Measurements from ENCODE around the gene NINL.

Gene NINL

GRCh38 chr20:25529295-25529951 lies 55.9 kb downstream of the NINL start:
- H3K4me1 ChIP-seq (ENCODE audit: control insufficient read depth, insufficient read depth, low read length): peaks cover 16% of the 10 kb centered on the region
- H3K4me3 ChIP-seq (ENCODE audit: low read depth, low read length): no peak overlapping the region
- no peaks in the 10 kb centered on the region for H3K27me3 ChIP-seq (ENCODE audit: control insufficient read depth, insufficient read depth, low read length)
- peaks cover 17% of the 10 kb centered on the region for H3K36me3 ChIP-seq (ENCODE audit: control insufficient read depth, insufficient read depth, low read length)
- no peak overlapping the region for H3K9ac ChIP-seq (ENCODE audit: low read length)
- H3K9me3 ChIP-seq (ENCODE audit: control insufficient read depth, insufficient read depth, low read depth, low read length): peaks cover 8% of the 10 kb centered on the region
- H3K27ac ChIP-seq (ENCODE audit: low read depth, low read length): no peak overlapping the region

- no peak overlapping the region for H3K27ac ChIP-seq (ENCODE audit: low read depth, low read length)
- no peak overlapping the region for H3K4me3 ChIP-seq (ENCODE audit: low read depth, low read length)
- peaks cover 29% of the 10 kb centered on the region for H3K36me3 ChIP-seq (ENCODE audit: control insufficient read depth, insufficient read depth, low read length)
- peaks cover 8% of the 10 kb centered on the region for H3K9me3 ChIP-seq (ENCODE audit: control insufficient read depth, insufficient read depth, low read depth, low read length)
- H3K27me3 ChIP-seq (ENCODE audit: control insufficient read depth, insufficient read depth, low read length): no peaks in the 10 kb centered on the region
- H3K9ac ChIP-seq (ENCODE audit: low read length): no peak overlapping the region
- H3K4me1 ChIP-seq (ENCODE audit: control insufficient read depth, insufficient read depth, low read length): peaks cover 10% of the 10 kb centered on the region
These were observed 57.4 kb downstream of the NINL start for GRCh38 chr20:25527949-25528348.

- Histone ChIP-seq H3K9me3 (ENCODE audit: control insufficient read depth, insufficient read depth, low read depth, low read length) (peaks cover under 1% of the 10 kb centered on the region), H3K4me3 (ENCODE audit: low read depth, low read length) (no peak overlapping the region), H3K9ac (ENCODE audit: low read length) (no peak overlapping the region), H3K27me3 (ENCODE audit: control insufficient read depth, insufficient read depth, low read length) (no peaks in the 10 kb centered on the region), H3K36me3 (ENCODE audit: control insufficient read depth, insufficient read depth, low read length) (peaks cover 38% of the 10 kb centered on the region), H3K4me1 (ENCODE audit: control insufficient read depth, insufficient read depth, low read length) (no peaks in the 10 kb centered on the region), H3K27ac (ENCODE audit: low read depth, low read length) (no peak overlapping the region)
These were observed 58.9 kb downstream of the NINL start for GRCh38 chr20:25526446-25526845.

GRCh38 chr20:25525867-25526266 lies 59.5 kb downstream of the NINL start:
- no peaks in the 10 kb centered on the region for H3K27me3 ChIP-seq (ENCODE audit: control insufficient read depth, insufficient read depth, low read length)
- H3K36me3 ChIP-seq (ENCODE audit: control insufficient read depth, insufficient read depth, low read length): peaks cover 41% of the 10 kb centered on the region
- H3K9ac ChIP-seq (ENCODE audit: low read length): no peak overlapping the region
- no peaks in the 10 kb centered on the region for H3K9me3 ChIP-seq (ENCODE audit: control insufficient read depth, insufficient read depth, low read depth, low read length)
- H3K27ac ChIP-seq (ENCODE audit: low read depth, low read length): no peak overlapping the region
- no peaks in the 10 kb centered on the region for H3K4me1 ChIP-seq (ENCODE audit: control insufficient read depth, insufficient read depth, low read length)
- no peak overlapping the region for H3K4me3 ChIP-seq (ENCODE audit: low read depth, low read length)

- H3K27me3 ChIP-seq (ENCODE audit: control insufficient read depth, insufficient read depth, low read length): no peaks in the 10 kb centered on the region
- no peak overlapping the region for H3K4me3 ChIP-seq (ENCODE audit: low read depth, low read length)
- H3K9ac ChIP-seq (ENCODE audit: low read length): no peak overlapping the region
- no peaks in the 10 kb centered on the region for H3K4me1 ChIP-seq (ENCODE audit: control insufficient read depth, insufficient read depth, low read length)
- H3K9me3 ChIP-seq (ENCODE audit: control insufficient read depth, insufficient read depth, low read depth, low read length): no peaks in the 10 kb centered on the region
- no peak overlapping the region for H3K27ac ChIP-seq (ENCODE audit: low read depth, low read length)
- H3K36me3 ChIP-seq (ENCODE audit: control insufficient read depth, insufficient read depth, low read length): peaks cover 41% of the 10 kb centered on the region
These were observed 60.0 kb downstream of the NINL start for GRCh38 chr20:25525295-25525694.

- H3K27me3 ChIP-seq (ENCODE audit: control insufficient read depth, insufficient read depth, low read length): no peaks in the 10 kb centered on the region
- no peak overlapping the region for H3K4me3 ChIP-seq (ENCODE audit: low read depth, low read length)
- no peak overlapping the region for H3K27ac ChIP-seq (ENCODE audit: low read depth, low read length)
- no peaks in the 10 kb centered on the region for H3K4me1 ChIP-seq (ENCODE audit: control insufficient read depth, insufficient read depth, low read length)
- peaks cover 11% of the 10 kb centered on the region for H3K9me3 ChIP-seq (ENCODE audit: control insufficient read depth, insufficient read depth, low read depth, low read length)
- peaks cover 58% of the 10 kb centered on the region for H3K36me3 ChIP-seq (ENCODE audit: control insufficient read depth, insufficient read depth, low read length)
- H3K9ac ChIP-seq (ENCODE audit: low read length): no peak overlapping the region
These were observed 63.9 kb downstream of the NINL start for GRCh38 chr20:25521382-25521781.

- Histone ChIP-seq H3K36me3 (ENCODE audit: control insufficient read depth, insufficient read depth, low read length) (peaks cover 66% of the 10 kb centered on the region), H3K27ac (ENCODE audit: low read depth, low read length) (no peak overlapping the region), H3K4me1 (ENCODE audit: control insufficient read depth, insufficient read depth, low read length) (no peaks in the 10 kb centered on the region), H3K4me3 (ENCODE audit: low read depth, low read length) (no peak overlapping the region), H3K9me3 (ENCODE audit: control insufficient read depth, insufficient read depth, low read depth, low read length) (peaks cover 36% of the 10 kb centered on the region), H3K9ac (ENCODE audit: low read length) (no peak overlapping the region), H3K27me3 (ENCODE audit: control insufficient read depth, insufficient read depth, low read length) (no peaks in the 10 kb centered on the region)
These were observed 68.2 kb downstream of the NINL start for GRCh38 chr20:25517124-25517523.

- Histone ChIP-seq H3K9me3 (ENCODE audit: control insufficient read depth, insufficient read depth, low read depth, low read length) (peaks cover 36% of the 10 kb centered on the region), H3K4me3 (ENCODE audit: low read depth, low read length) (no peak overlapping the region)
These were observed 70.5 kb downstream of the NINL start for GRCh38 chr20:25514747-25515340.

GRCh38 chr20:25514195-25514594 lies 71.1 kb downstream of the NINL start:
- no peak overlapping the region for H3K27ac ChIP-seq (ENCODE audit: low read depth, low read length)
- H3K4me3 ChIP-seq (ENCODE audit: low read depth, low read length): no peak overlapping the region
- H3K9ac ChIP-seq (ENCODE audit: low read length): no peak overlapping the region
- peaks cover 90% of the 10 kb centered on the region for H3K36me3 ChIP-seq (ENCODE audit: control insufficient read depth, insufficient read depth, low read length)
- H3K27me3 ChIP-seq (ENCODE audit: control insufficient read depth, insufficient read depth, low read length): no peaks in the 10 kb centered on the region
- no peaks in the 10 kb centered on the region for H3K4me1 ChIP-seq (ENCODE audit: control insufficient read depth, insufficient read depth, low read length)
- H3K9me3 ChIP-seq (ENCODE audit: control insufficient read depth, insufficient read depth, low read depth, low read length): peaks cover 36% of the 10 kb centered on the region

More at GRCh38 chr20:25514747-25515340, 70.5 kb downstream of the NINL start:
- H3K4me1 ChIP-seq (ENCODE audit: control insufficient read depth, insufficient read depth, low read length): no peaks in the 10 kb centered on the region
- H3K27ac ChIP-seq (ENCODE audit: low read depth, low read length): no peak overlapping the region
- H3K27me3 ChIP-seq (ENCODE audit: control insufficient read depth, insufficient read depth, low read length): no peaks in the 10 kb centered on the region
- H3K36me3 ChIP-seq (ENCODE audit: control insufficient read depth, insufficient read depth, low read length): peaks cover 84% of the 10 kb centered on the region
- H3K9ac ChIP-seq (ENCODE audit: low read length): no peak overlapping the region

- peaks cover 36% of the 10 kb centered on the region for H3K9me3 ChIP-seq (ENCODE audit: control insufficient read depth, insufficient read depth, low read depth, low read length)
- H3K4me3 ChIP-seq (ENCODE audit: low read depth, low read length): no peak overlapping the region
- no peaks in the 10 kb centered on the region for H3K4me1 ChIP-seq (ENCODE audit: control insufficient read depth, insufficient read depth, low read length)
- H3K9ac ChIP-seq (ENCODE audit: low read length): no peak overlapping the region
- no peaks in the 10 kb centered on the region for H3K27me3 ChIP-seq (ENCODE audit: control insufficient read depth, insufficient read depth, low read length)
- H3K36me3 ChIP-seq (ENCODE audit: control insufficient read depth, insufficient read depth, low read length): peaks cover 99% of the 10 kb centered on the region
- H3K27ac ChIP-seq (ENCODE audit: low read depth, low read length): no peak overlapping the region
These were observed 72.6 kb downstream of the NINL start for GRCh38 chr20:25512709-25513108.

GRCh38 chr20:25511183-25511582 lies 74.1 kb downstream of the NINL start:
- Histone ChIP-seq H3K36me3 (ENCODE audit: control insufficient read depth, insufficient read depth, low read length) (peaks cover 97% of the 10 kb centered on the region), H3K9ac (ENCODE audit: low read length) (no peak overlapping the region), H3K4me1 (ENCODE audit: control insufficient read depth, insufficient read depth, low read length) (no peaks in the 10 kb centered on the region), H3K9me3 (ENCODE audit: control insufficient read depth, insufficient read depth, low read depth, low read length) (peaks cover 23% of the 10 kb centered on the region), H3K4me3 (ENCODE audit: low read depth, low read length) (no peak overlapping the region), H3K27ac (ENCODE audit: low read depth, low read length) (no peak overlapping the region), H3K27me3 (ENCODE audit: control insufficient read depth, insufficient read depth, low read length) (no peaks in the 10 kb centered on the region)
